Thoracic aorta (tissue), 2 donors: ENCODE data around the gene TM4SF5. TPM values are rescaled to one million over a fixed set of nuclear protein-coding genes. Genes with fewer than 3 reads are reported as not detected.

Experiments used
- ATAC-seq: fragments of 150-250 bp; one replicate; pipeline ENCODE4 v1.8.0; 2017; ENCODE audit warnings: low read depth; ENCODE audit not compliant: insufficient number of reproducible peaks, low FRiP score
- DNase-seq: peaks from one replicate; pipeline ENCODE4 v3.0.0-alpha.2; 2020; ENCODE audit warnings: low spot score
- H3K27ac ChIP-seq, 2 donors: fragments of 200-600 bp; sonication (generic); 1 replicate in 1 of 2; 2 replicates in 1 of 2; pipeline ENCODE4 v1.5.1; 2016; ENCODE audit warnings: mild to moderate bottlenecking in 2 of 2, moderate library complexity in 2 of 2
- H3K27me3 ChIP-seq: fragments of 200-600 bp; sonication (generic); replicated peaks from 2 replicates; pipeline ENCODE4 v1.6.0; 2016; ENCODE audit warnings: mild to moderate bottlenecking; ENCODE audit not compliant: insufficient read depth
- H3K36me3 ChIP-seq: fragments of 200-600 bp; sonication (generic); one replicate; pipeline ENCODE4 v1.5.1; 2016
- H3K4me1 ChIP-seq, 2 donors: fragments of 200-600 bp; sonication (generic); 1 replicate in 1 of 2; 2 replicates in 1 of 2; pipeline versions ENCODE4 v1.5.1 to v1.6.0; 2016; ENCODE audit warnings: low read depth in 2 of 2, mild to moderate bottlenecking in 1 of 2; ENCODE audit not compliant: control insufficient read depth in 1 of 2
- H3K4me3 ChIP-seq: fragments of 200-600 bp; sonication (generic); 2 replicates; pipeline ENCODE4 v1.5.1; 2016; ENCODE audit warnings: mild to moderate bottlenecking
- H3K9me3 ChIP-seq: fragments of 200-600 bp; sonication (generic); 2 replicates; pipeline ENCODE4 v1.5.1; 2016
- total RNA-seq, 2 donors: library from RNA; depleted of rRNA; stranded (reverse); fragments of >200 nt; gene quantifications; one replicate each; pipeline versions ENCODE4 v1.1.0 to v1.2.3, GENCODE V29; 2016
- TF ChIP-seq, protein P1 (sequence below): fragments of 200-600 bp; sonication (generic); IDR thresholded peaks from one replicate; pipeline ENCODE4 v1.5.1; 2019; ENCODE audit warnings: antibody characterized with exemption

The TM4SF5 gene, protein sequence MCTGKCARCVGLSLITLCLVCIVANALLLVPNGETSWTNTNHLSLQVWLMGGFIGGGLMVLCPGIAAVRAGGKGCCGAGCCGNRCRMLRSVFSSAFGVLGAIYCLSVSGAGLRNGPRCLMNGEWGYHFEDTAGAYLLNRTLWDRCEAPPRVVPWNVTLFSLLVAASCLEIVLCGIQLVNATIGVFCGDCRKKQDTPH
- total RNA-seq, result not detected

DNA sequence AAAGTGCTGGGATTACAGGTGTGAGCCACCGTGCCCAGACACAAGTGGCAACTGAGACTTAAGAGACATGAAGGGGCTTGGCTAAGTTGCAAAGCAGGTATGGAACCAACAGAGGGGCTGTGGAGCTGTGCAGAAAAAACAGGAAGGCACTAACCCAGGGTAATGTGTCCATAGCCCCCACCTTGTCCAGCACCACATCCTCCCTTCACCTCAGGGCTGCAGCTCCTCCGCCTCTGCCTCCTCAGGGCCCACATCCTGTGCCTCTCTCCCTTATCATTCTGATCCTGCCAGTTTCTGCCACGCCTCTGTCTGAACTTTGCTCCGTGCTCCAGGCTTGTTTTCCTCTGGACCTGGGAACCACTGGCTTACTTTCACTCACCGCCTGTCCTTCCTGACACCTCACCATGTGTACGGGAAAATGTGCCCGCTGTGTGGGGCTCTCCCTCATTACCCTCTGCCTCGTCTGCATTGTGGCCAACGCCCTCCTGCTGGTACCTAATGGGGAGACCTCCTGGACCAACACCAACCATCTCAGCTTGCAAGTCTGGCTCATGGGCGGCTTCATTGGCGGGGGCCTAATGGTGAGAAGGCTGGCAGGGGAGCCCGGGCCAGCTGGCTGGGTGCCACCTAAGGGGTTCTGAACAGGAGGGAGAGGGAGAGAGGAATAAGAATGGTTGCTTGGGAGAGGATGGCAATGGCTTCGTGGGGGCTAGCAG is at the start of gene TM4SF5:
TM4SF5 (plus strand) TSS at position 368 of the 716 bp plus-strand sequence; CDS start at position 405, 37 bp downstream.
- H3K27ac ChIP-seq, result no peak within 1 kb of the TSS

GRCh38 chr17:4722678-4723240 is 48.9 kb upstream of the TM4SF5 start:
- ATAC-seq, result no peak
- H3K27me3 ChIP-seq, result no peaks in the 10 kb centered on the region
- TF ChIP-seq, protein P1, sequence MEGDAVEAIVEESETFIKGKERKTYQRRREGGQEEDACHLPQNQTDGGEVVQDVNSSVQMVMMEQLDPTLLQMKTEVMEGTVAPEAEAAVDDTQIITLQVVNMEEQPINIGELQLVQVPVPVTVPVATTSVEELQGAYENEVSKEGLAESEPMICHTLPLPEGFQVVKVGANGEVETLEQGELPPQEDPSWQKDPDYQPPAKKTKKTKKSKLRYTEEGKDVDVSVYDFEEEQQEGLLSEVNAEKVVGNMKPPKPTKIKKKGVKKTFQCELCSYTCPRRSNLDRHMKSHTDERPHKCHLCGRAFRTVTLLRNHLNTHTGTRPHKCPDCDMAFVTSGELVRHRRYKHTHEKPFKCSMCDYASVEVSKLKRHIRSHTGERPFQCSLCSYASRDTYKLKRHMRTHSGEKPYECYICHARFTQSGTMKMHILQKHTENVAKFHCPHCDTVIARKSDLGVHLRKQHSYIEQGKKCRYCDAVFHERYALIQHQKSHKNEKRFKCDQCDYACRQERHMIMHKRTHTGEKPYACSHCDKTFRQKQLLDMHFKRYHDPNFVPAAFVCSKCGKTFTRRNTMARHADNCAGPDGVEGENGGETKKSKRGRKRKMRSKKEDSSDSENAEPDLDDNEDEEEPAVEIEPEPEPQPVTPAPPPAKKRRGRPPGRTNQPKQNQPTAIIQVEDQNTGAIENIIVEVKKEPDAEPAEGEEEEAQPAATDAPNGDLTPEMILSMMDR, result no peak
- peaks cover 0 to 7% of the 10 kb centered on the region in 2 donors for H3K4me1 ChIP-seq
- no peaks in the 10 kb centered on the region for H3K36me3 ChIP-seq
- no peaks in the 10 kb centered on the region for H3K9me3 ChIP-seq
- DNase-seq, result no peak
- H3K4me3 ChIP-seq, result no peak overlapping the region
- no peak overlapping the region for H3K27ac ChIP-seq

More for the DNA sequence above, at the start of gene TM4SF5:
- Histone ChIP-seq H3K4me3 (no peak within 1 kb of the TSS), H3K27me3 (no peaks in the 10 kb centered on the region), H3K9me3 (no peaks in the 10 kb centered on the region), H3K36me3 (no peaks in the 10 kb centered on the region), H3K4me1 (no peaks in the 10 kb centered on the region)
- ATAC-seq (no peak), DNase-seq (no peak)
- TF ChIP-seq, protein P1, result no peak

DNA sequence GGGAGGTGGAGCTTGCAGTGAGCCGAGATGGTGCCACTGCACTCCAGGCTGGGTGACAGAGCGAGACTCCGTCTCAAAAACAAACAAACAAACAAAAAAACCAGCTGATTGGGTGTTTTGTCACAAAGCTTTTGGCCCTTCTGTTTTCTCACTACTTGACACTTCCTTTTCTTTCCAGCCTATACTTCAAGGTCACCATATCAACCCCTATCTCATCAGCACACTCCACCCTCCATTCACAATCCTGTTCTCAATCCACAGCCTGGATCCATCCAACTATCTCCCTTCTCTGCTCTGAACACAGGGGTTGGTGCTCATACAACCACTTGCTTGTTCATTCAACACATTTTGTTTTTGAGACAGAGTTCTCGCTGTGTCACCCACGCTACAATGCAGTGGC is 47.0 kb upstream of the TM4SF5 start:
- Histone ChIP-seq H3K36me3 (no peaks in the 10 kb centered on the region), H3K4me1 (peaks cover 0 to 7% of the 10 kb centered on the region in 2 donors), H3K4me3 (no peak overlapping the region), H3K9me3 (no peaks in the 10 kb centered on the region), H3K27me3 (no peaks in the 10 kb centered on the region), H3K27ac (no peak overlapping the region)
- DNase-seq, result no peak
- TF ChIP-seq, protein P1, result no peak
- no peak for ATAC-seq

DNA sequence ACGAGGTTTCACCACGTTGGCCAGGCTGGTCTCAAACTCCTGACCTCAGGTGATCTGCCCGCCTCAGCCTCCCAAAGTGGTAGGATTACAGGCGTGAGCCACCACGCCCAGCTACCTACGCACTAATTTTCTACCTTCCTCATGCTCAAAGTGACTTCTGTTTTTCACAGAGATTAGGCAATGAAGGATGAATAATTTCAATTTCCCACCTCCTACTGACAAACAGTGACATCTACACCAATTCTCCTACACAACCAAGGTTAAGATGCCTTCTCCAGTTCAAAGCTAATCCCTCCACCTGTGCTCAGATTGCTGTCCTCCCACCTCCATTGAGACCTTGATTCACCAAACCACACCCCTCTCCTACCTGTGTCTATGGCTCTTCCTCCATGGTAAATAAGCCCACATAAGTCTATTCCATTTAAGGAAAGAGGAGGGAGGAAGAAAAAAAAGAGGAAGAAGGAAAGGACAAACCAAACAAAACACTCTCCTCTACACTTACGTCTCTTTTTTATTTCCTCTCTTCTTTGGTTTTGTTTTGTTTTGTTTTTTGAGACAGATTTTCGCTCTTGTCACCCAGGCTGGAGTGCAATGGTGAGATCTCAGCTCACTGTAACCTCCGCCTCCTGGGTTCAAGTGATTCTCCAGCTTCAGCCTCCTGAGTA is 45.9 kb upstream of the TM4SF5 start:
- TF ChIP-seq, protein P1, result no peak
- no peak for ATAC-seq
- Histone ChIP-seq H3K9me3 (no peaks in the 10 kb centered on the region), H3K27ac (no peak overlapping the region), H3K4me3 (no peak overlapping the region), H3K27me3 (no peaks in the 10 kb centered on the region), H3K36me3 (no peaks in the 10 kb centered on the region), H3K4me1 (peaks cover 0 to 14% of the 10 kb centered on the region in 2 donors)
- no peak for DNase-seq

DNA sequence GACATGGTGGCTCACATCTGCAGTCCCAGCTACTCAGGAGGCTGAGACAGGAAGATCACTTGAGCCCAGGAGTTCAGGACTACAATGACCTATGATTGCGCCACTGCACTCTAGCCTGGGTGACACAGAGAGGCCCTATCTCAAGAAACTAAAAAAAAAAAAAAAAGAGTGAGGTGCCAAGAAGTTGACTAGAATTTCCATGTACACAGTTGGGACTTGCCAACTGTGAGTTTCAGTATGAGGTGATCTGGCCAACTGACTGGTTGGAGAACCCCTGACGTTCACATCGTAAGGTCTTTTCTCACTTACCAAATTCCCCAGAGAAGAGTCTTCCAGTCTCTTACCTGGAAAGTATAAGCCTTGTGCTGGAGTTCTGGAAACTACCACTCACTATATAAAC is 43.6 kb upstream of the TM4SF5 start:
- no peaks in the 10 kb centered on the region for H3K27me3 ChIP-seq
- H3K4me1 ChIP-seq, result peaks cover 0 to 14% of the 10 kb centered on the region in 2 donors
- ATAC-seq, result no peak
- TF ChIP-seq, protein P1, result no peak
- no peaks in the 10 kb centered on the region for H3K9me3 ChIP-seq
- no peak overlapping the region for H3K27ac ChIP-seq
- H3K4me3 ChIP-seq, result no peak overlapping the region
- DNase-seq, result no peak
- H3K36me3 ChIP-seq, result no peaks in the 10 kb centered on the region
